Measurements from ENCODE around the gene EMP2. TPM values are rescaled to one million over a fixed set of nuclear protein-coding genes. Genes with fewer than 3 reads are reported as not detected.

Gene EMP2
- total RNA-seq, 1 experiment from 2014 or later: 14.4 TPM

DNA sequence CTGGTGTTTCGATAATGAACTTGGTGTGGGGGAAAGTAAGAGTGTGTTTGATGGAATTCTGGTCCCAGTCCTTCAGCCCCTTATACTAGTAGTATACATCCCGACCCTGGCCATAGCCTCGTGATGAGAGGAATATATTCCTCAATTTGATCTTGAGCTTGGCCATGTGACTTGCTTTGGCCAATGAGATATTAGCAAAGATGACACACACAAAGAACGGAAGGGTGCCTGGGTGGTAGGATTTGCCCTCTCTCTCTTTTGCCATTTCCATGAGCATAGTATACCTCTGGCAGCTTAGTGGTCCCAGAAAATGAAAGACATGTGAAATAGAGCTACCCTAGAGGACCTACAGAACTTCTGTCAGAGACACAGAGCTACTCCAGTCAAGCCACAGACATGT is 2.9 kb upstream of the EMP2 start:
- Histone ChIP-seq H3K23me2 (ENCODE audit: insufficient read length, low read depth, low read length, poor library complexity, severe bottlenecking) (peaks cover 3% of the 10 kb centered on the region), H3T11ph (ENCODE audit: low read length) (no peak overlapping the region), H3K4me2 (ENCODE audit: insufficient read depth, insufficient read length, low read length) (no peak overlapping the region), H3K23ac (ENCODE audit: insufficient read length, low read depth, low read length) (no peak overlapping the region), H2AK5ac (ENCODE audit: insufficient read length, low read length) (no peak overlapping the region), H3K4ac (ENCODE audit: low read depth, low read length) (no peak overlapping the region), H3K9ac (ENCODE audit: extremely low read depth, insufficient read length, low read length) (no peak overlapping the region), H2BK15ac (ENCODE audit: low read depth, low read length) (no peak overlapping the region), H3K9me3 (ENCODE audit: control insufficient read depth, low read depth, low read length) (no peaks in the 10 kb centered on the region), H3K79me1 (ENCODE audit: insufficient read depth, low read depth, low read length, poor library complexity, severe bottlenecking) (no peaks in the 10 kb centered on the region), H3K56ac (ENCODE audit: insufficient read length, low read depth, low read length) (no peak overlapping the region), H2BK20ac (ENCODE audit: low read depth, low read length, poor library complexity, severe bottlenecking) (no peak overlapping the region), H3K27ac (ENCODE audit: insufficient read length, low read depth, low read length) (no peak overlapping the region), H4K8ac (replicated peaks; ENCODE audit: insufficient read length, low read depth, low read length) (no peak overlapping the region), H2BK5ac (ENCODE audit: insufficient read length, low read length) (no peak overlapping the region), H4K91ac (ENCODE audit: insufficient read length, low read depth, low read length) (no peak overlapping the region), H2BK120ac (ENCODE audit: low read depth, low read length, poor library complexity, severe bottlenecking) (no peak overlapping the region), H3K4me1 (ENCODE audit: insufficient read depth, low read length) (peaks cover 4% of the 10 kb centered on the region; the same call in 1 of the 2 replicates), H3K14ac (ENCODE audit: insufficient read depth, low read length) (no peak overlapping the region), H3K18ac (ENCODE audit: insufficient read length, low read depth, low read length) (no peak overlapping the region), H2BK12ac (ENCODE audit: insufficient read length, low read depth, low read length) (no peak overlapping the region), H3K79me2 (ENCODE audit: insufficient read depth, low read length) (no peaks in the 10 kb centered on the region), H4K20me1 (ENCODE audit: control insufficient read depth, insufficient read depth, insufficient read length) (no peaks in the 10 kb centered on the region), H2AFZ (ENCODE audit: low read length) (no peak overlapping the region), H4K5ac (ENCODE audit: insufficient read length, low read depth, low read length) (no peak overlapping the region), H3K27me3 (ENCODE audit: insufficient read depth, low read length) (no peaks in the 10 kb centered on the region)
- WGBS (ENCODE audit: extremely low coverage, insufficient read length, low lambda C conversion rate): no CpG with 5 or more reads among the region's 4 CpGs
- TF ChIP-seq, protein P1, sequence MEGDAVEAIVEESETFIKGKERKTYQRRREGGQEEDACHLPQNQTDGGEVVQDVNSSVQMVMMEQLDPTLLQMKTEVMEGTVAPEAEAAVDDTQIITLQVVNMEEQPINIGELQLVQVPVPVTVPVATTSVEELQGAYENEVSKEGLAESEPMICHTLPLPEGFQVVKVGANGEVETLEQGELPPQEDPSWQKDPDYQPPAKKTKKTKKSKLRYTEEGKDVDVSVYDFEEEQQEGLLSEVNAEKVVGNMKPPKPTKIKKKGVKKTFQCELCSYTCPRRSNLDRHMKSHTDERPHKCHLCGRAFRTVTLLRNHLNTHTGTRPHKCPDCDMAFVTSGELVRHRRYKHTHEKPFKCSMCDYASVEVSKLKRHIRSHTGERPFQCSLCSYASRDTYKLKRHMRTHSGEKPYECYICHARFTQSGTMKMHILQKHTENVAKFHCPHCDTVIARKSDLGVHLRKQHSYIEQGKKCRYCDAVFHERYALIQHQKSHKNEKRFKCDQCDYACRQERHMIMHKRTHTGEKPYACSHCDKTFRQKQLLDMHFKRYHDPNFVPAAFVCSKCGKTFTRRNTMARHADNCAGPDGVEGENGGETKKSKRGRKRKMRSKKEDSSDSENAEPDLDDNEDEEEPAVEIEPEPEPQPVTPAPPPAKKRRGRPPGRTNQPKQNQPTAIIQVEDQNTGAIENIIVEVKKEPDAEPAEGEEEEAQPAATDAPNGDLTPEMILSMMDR (conservative IDR thresholded peaks at IDR 0.05): no peak
- H3K9me3 Mint-ChIP-seq: peaks cover 0 to 7% of the 10 kb centered on the region in 2 experiments; a peak in 4 of 5 replicates
- peaks cover 27% of the 10 kb centered on the region for H3K27me3 Mint-ChIP-seq (ENCODE audit: low read depth)
- no peak for DNase-seq
- peaks cover 33 to 50% of the 10 kb centered on the region in 2 experiments for H3K4me1 Mint-ChIP-seq
- no peak overlapping the region for H3K27ac Mint-ChIP-seq
- H3K36me3 Mint-ChIP-seq (ENCODE audit: insufficient read depth in 1 of 3, low read depth in 3 of 3): peaks cover 0 to 4% (median 2%) of the 10 kb centered on the region in 3 experiments; a peak in 1 of 7 replicates
- no peak overlapping the region; a peak in 1 of 5 replicates for H3K4me3 Mint-ChIP-seq

Data from H9 (cell line).